MCF 10A (cell line): ENCODE data around the gene HAS3. TPM values are rescaled to one million over a fixed set of nuclear protein-coding genes. Genes with fewer than 3 reads are reported as not detected.

Experiments used
- BruUV-seq: library from RNA; stranded (reverse); fragments of 400-500 nt; replicated peaks from 2 replicates; lab custom pipeline; 2021; lab: Mats Ljungman, UMichigan
- CTCF ChIA-PET: fragments of 300-600 bp; sonication (Branson Sonifier 250); formaldehyde crosslinking; extraction: SDS; loops from one replicate; lab custom pipeline; 2021; ENCODE audit warnings: antibody characterized with exemption, inconsistent platforms; lab: Yijun Ruan, JAX
- POLR2A ChIA-PET: fragments of 300-600, 350-650 bp; sonication (Branson Sonifier 250); formaldehyde crosslinking; extraction: SDS; loops from one replicate; lab custom pipeline; 2020; ENCODE audit warnings: antibody characterized with exemption, inconsistent platforms; lab: Yijun Ruan, JAX
- DNase-seq: peaks from one replicate; pipeline ENCODE4 v3.0.0-alpha.2; 2018; ENCODE audit not compliant: unreplicated experiment
- H3K27ac Mint-ChIP-seq: one replicate; pipeline ENCODE4 v1.8.0; 2022; ENCODE audit warnings: mild to moderate bottlenecking, low read depth, mixed read lengths; ENCODE audit not compliant: unreplicated experiment
- H3K27me3 Mint-ChIP-seq: one replicate; pipeline ENCODE4 v1.8.0; 2022; ENCODE audit warnings: mixed read lengths; ENCODE audit not compliant: insufficient read depth, unreplicated experiment
- H3K36me3 Mint-ChIP-seq: one replicate; pipeline ENCODE4 v1.8.0; 2022; ENCODE audit warnings: mild to moderate bottlenecking, moderate library complexity, mixed read lengths; ENCODE audit not compliant: insufficient read depth, unreplicated experiment
- H3K4me1 Mint-ChIP-seq: one replicate; pipeline ENCODE4 v1.8.0; 2022; ENCODE audit warnings: mixed read lengths; ENCODE audit not compliant: insufficient read depth, unreplicated experiment
- H3K4me3 Mint-ChIP-seq: one replicate; pipeline ENCODE4 v1.8.0; 2022; ENCODE audit warnings: mild to moderate bottlenecking, moderate library complexity, mixed read lengths; ENCODE audit not compliant: unreplicated experiment
- H3K9me3 Mint-ChIP-seq: one replicate; pipeline ENCODE4 v1.8.0; 2022; ENCODE audit warnings: mixed read lengths; ENCODE audit not compliant: unreplicated experiment
- intact Hi-C: fragments of 100-400 bp; cut with micrococcal nuclease; formaldehyde crosslinking; loops from 2 replicates; pipeline ENCODE4 v1.14.1; 2022
- total RNA-seq: library from RNA; stranded (reverse); gene quantifications from 2 replicates; pipeline ENCODE4 v1.2.3, GENCODE V29; 2022
- TF ChIP-seq, protein P1 (sequence below): fragments of 200-600 bp; IDR thresholded peaks from one replicate; pipeline ENCODE4 v1.8.0; 2022; ENCODE audit warnings: antibody characterized with exemption, mild to moderate bottlenecking; ENCODE audit not compliant: unreplicated experiment

The HAS3 gene
- total RNA-seq, 1 experiment from 2014 or later: 0.72 TPM

DNA sequence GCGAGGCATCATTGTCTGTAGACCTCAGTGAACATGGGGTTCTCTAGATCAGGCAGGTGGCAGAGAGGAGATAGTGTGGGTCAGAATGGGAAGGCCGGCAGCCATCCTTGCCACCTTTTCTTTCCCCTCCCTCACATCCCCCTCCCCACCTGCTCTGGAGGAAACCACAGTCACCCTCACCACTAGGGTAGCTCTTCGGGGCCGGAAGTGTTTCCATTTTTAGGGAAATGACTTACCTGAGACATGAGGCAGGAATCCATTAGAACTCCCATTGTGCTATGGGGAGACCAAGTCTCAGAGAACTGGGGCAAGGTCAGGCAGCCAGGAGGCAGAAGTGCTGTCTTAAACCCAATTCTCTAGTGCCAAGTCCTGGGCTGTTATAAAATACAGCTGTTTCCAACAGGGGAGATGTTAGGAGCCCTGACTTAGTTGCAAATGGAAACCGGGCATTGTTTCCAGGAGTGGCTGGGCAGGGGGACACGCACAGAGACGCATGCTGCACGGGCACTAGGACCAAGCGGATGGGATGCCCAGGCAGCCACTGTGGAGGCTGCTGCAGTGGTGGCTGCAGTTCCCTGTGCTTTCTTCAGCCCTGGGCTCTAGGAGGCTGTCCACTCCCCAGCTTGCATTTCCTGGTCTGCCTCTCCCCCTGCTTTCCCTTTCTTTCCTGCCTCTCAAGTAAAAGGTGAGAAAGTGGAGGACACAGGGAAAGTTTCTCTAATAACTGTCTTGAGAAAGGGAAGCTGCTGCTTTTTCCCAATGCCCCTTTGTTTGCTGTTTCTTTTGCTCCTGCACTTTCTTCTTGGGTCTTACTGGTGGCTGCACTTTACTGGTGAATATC is 2.8 kb downstream of the HAS3 start:
- no TSS peak for BruUV-seq
- ChIA-PET CTCF (interaction anchor here (0.6 to 4.4 kb wide), 7 partner anchors 14 to 265 kb away, joined by 3 to 47 read pairs (median 4); partner anchors contain the start of gene TANGO6), POLR2A (interaction anchor here (0.7 to 0.9 kb wide), 2 partner anchors 37 to 576 kb away, joined by 3 read pairs; no protein-coding TSS in a partner anchor)
- Mint-ChIP-seq H3K36me3 (peaks cover 11% of the 10 kb centered on the region), H3K4me1 (peaks cover 8% of the 10 kb centered on the region), H3K4me3 (no peak overlapping the region), H3K9me3 (no peaks in the 10 kb centered on the region), H3K27me3 (no peaks in the 10 kb centered on the region), H3K27ac (no peak overlapping the region)
- TF ChIP-seq, protein P1, sequence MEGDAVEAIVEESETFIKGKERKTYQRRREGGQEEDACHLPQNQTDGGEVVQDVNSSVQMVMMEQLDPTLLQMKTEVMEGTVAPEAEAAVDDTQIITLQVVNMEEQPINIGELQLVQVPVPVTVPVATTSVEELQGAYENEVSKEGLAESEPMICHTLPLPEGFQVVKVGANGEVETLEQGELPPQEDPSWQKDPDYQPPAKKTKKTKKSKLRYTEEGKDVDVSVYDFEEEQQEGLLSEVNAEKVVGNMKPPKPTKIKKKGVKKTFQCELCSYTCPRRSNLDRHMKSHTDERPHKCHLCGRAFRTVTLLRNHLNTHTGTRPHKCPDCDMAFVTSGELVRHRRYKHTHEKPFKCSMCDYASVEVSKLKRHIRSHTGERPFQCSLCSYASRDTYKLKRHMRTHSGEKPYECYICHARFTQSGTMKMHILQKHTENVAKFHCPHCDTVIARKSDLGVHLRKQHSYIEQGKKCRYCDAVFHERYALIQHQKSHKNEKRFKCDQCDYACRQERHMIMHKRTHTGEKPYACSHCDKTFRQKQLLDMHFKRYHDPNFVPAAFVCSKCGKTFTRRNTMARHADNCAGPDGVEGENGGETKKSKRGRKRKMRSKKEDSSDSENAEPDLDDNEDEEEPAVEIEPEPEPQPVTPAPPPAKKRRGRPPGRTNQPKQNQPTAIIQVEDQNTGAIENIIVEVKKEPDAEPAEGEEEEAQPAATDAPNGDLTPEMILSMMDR: no peak
- intact Hi-C loops: no loop called here
- DNase-seq: no peak

DNA sequence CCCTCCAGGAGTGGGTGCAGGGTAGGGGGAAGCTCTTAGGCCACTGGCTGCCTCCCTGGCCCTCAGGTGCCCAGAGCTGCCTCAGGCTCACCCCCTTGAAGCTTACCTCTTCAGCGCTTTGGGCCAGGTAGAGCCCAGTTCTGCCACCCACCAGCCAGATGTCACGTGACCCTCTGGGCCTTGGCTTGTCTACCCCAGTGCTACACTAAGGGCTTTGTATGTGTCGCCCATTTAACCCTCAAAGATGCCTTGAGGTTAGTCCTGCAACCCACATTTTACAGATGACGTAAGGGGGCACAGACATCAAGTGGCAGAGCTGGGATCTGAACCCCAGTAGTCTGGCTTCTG is 3.4 kb downstream of the HAS3 start:
- Mint-ChIP-seq H3K27me3 (no peaks in the 10 kb centered on the region), H3K9me3 (no peaks in the 10 kb centered on the region), H3K27ac (no peak overlapping the region), H3K4me3 (no peak overlapping the region), H3K36me3 (peaks cover 11% of the 10 kb centered on the region), H3K4me1 (peaks cover 8% of the 10 kb centered on the region)
- no peak for DNase-seq
- POLR2A ChIA-PET: no interaction called here
- TF ChIP-seq, protein P1: no peak
- CTCF ChIA-PET: interaction anchor here (0.6 to 4.4 kb wide), 3 partner anchors 14 to 266 kb away, joined by 3 to 47 read pairs (median 5); partner anchors contain the start of gene TANGO6
- BruUV-seq: no TSS peak
- intact Hi-C loops: no loop called here

DNA sequence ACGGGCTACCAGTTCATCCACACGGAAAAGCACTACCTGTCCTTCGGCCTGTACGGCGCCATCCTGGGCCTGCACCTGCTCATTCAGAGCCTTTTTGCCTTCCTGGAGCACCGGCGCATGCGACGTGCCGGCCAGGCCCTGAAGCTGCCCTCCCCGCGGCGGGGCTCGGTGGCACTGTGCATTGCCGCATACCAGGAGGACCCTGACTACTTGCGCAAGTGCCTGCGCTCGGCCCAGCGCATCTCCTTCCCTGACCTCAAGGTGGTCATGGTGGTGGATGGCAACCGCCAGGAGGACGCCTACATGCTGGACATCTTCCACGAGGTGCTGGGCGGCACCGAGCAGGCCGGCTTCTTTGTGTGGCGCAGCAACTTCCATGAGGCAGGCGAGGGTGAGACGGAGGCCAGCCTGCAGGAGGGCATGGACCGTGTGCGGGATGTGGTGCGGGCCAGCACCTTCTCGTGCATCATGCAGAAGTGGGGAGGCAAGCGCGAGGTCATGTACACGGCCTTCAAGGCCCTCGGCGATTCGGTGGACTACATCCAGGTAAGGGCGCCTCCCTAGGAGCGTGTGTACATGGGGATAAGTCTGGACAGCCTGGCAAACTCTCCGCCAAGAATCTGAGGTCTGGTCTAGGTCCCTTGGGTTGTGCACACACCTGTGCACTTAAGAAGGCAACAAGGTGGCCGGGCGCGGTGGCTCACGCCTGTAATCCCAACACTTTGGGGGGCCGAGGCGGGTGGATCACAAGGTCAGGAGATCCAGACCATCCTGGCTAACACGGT is 4.2 kb downstream of the HAS3 start:
- Mint-ChIP-seq H3K36me3 (peaks cover 7% of the 10 kb centered on the region), H3K4me1 (peaks cover 8% of the 10 kb centered on the region), H3K27ac (no peak overlapping the region), H3K9me3 (no peaks in the 10 kb centered on the region), H3K27me3 (no peaks in the 10 kb centered on the region), H3K4me3 (no peak overlapping the region)
- intact Hi-C loops: no loop called here
- ChIA-PET CTCF (interaction anchor here (1.3 to 1.8 kb wide), 2 partner anchors 13 to 207 kb away, joined by 5 to 9 read pairs; no protein-coding TSS in a partner anchor), POLR2A (no interaction called here)
- TF ChIP-seq, protein P1: no peak
- no peak for DNase-seq
- no TSS peak for BruUV-seq

DNA sequence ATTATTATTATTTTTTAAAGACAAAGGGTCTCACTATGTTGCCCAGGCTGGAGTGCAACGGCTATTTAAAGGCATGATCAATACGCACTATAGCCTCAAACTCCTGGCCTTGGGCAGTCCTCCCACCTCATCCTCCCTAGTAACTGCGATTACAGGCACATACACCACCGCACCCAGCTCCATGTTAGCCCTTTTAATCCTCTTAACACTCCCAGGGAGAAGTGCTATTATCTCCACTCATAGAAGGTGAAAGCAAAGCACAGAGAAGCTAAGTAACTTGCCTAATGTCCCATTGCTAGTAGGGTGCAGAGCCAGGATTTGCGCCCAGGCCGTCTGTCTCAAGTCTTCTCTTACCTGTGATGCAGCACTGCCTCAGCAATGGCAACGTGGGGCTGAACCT is 5.0 kb downstream of the HAS3 start:
- ChIA-PET CTCF (interaction anchor here (1.8 to 5.0 kb wide), 2 partner anchors 12 to 208 kb away, joined by 9 to 63 read pairs; no protein-coding TSS in a partner anchor), POLR2A (no interaction called here)
- DNase-seq: no peak
- H3K4me1 Mint-ChIP-seq: peaks cover 4% of the 10 kb centered on the region
- TF ChIP-seq, protein P1: no peak
- no peak overlapping the region for H3K27ac Mint-ChIP-seq
- H3K36me3 Mint-ChIP-seq: peaks cover 5% of the 10 kb centered on the region
- H3K27me3 Mint-ChIP-seq: no peaks in the 10 kb centered on the region
- intact Hi-C loops: no loop called here
- no peak overlapping the region for H3K4me3 Mint-ChIP-seq
- no TSS peak for BruUV-seq
- H3K9me3 Mint-ChIP-seq: no peaks in the 10 kb centered on the region
